Sciatic nerve (tissue), 2 donors: ENCODE measurements around the gene PLA2G3. TPM values are rescaled to one million over a fixed set of nuclear protein-coding genes. Genes with fewer than 3 reads are reported as not detected.

Source experiments
- ATAC-seq: fragments of 200-7000 bp; cut with Tn5 transposase; one replicate; pipeline ENCODE4 v1.9.1; 2020; ENCODE audit warnings: mild to moderate bottlenecking, moderate library complexity
- DNase-seq: peaks from one replicate; pipeline ENCODE4 v3.0.0-alpha.2; 2020; ENCODE audit warnings: low spot score
- intact Hi-C: fragments of 100-400 bp; cut with DNase I; formaldehyde crosslinking; loops from one replicate; pipeline ENCODE4 v1.14.2; 2022
- microRNA-seq: library from miRNA; unstranded; fragments of <30 nt; microRNA quantifications from one replicate; pipeline ENCODE4 v1.2.0, GENCODE V29; 2020
- total RNA-seq: library from RNA; stranded (reverse); fragmentation: NEBNext Ultra II Directional; extraction: Animal tissue kit (Norgen Biotek cat#: 25700); gene quantifications from one replicate; pipeline ENCODE4 v1.2.1, GENCODE V29; 2021
- donor health status: DM: no; HTN: no; CAD: no.
- donor health status: DM: no; HTN: no; CAD: no.

The PLA2G3 gene
- total RNA-seq, 1 donor from 2014 or later, result not detected

GRCh38 chr22:31092161-31092560 lies 48.1 kb downstream of the PLA2G3 start:
- ATAC-seq (no peak), DNase-seq (no peak)
- intact Hi-C loops, result no loop called here

- DNase-seq (no peak), ATAC-seq (no peak)
- intact Hi-C loops, result no loop called here
These were observed 49.0 kb downstream of the PLA2G3 start for GRCh38 chr22:31091106-31091975.

DNA sequence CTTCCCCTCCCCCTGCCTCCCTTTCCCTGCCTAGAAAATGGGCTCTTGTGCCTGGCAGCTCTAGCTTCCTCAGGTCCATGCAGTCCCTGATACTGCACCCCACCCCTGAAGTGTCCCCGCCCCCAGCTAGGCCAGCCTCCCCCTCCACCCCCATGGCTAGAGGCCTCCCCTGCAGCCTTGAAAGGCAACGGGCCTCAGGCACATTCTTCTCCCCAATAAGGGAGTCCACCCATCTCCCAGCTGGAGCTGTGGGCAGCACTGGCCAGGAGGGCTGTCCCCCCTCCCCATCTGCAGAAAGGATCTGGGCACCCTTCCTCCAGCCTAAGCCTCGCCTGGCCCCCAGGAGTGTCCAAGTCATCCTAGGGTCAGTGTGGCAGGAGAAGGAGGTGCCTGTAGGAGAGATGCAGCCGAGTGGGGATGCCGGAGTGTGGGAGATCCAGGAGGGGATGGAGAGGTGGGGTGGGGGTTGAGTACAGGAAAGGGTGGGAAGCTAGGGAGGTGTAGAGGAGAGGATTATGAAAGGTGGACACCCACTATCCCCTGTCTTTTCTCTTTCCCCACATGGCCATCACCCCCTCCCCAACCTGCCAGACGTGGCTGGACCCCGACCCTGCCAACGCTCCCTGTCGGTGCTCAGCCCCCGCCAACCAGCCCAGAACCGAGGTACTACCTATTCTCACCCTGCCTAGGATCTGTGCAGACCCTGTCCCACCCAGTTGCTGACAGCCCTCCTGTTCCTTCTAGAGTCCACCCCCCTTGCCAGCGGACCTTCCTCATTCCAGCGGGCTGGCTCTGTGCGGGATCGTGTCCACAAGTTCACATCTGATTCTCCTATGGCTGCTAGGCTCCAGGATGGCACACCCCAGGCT lies 49.9 kb downstream of the PLA2G3 start:
- intact Hi-C loops, result no loop called here
- DNase-seq, result peak; percentile 57
- ATAC-seq, result no peak

- peak; percentile 71 for DNase-seq
- ATAC-seq, result peak; percentile 35
- intact Hi-C loops, result loop anchor here (5.0 kb wide), 2 partner anchors 122 to 142 kb away; partner anchors contain the start of genes MORC2 and TUG1
These were observed 50.9 kb downstream of the PLA2G3 start for GRCh38 chr22:31089160-31090100.

DNA sequence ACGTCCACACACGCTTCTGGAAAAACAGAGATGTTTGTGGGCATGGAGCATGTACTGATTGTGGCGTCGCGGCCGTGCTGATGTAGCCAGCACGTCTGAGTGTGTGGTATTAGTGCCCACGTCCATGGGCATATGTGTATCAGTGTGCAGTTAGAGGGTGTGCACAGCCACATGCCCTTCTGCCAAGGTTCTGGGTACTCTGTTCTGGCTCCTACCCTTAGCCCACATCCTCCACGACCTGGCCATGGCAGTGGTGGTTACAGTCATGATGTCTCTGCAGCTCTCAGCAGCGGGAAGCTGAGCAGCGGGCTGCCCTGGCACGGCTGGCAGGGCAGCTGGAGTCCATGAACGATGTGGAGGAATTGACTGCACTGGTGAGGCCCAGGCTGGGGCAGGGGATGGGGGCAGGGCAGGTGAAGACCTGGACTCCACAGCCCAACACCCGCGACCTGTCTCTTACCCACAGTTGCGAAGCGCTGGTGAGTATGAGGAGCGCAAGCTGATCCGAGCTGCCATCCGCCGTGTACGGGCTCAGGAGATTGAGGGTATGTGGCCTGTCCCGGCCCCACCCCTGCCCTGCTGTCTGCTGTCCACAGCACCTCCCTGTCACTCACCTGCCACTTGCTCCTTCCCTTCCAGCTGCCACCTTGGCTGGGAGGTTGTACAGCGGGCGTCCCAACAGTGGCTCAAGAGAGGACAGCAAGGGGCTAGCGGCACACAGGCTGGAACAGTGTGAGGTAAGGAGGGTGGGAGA lies 51.9 kb downstream of the PLA2G3 start:
- no peak for ATAC-seq
- peak; percentile 57 for DNase-seq
- intact Hi-C loops, result loop anchor here (5.0 kb wide), 2 partner anchors 121 to 141 kb away; partner anchors contain the start of genes MORC2 and TUG1

GRCh38 chr22:31087744-31088215 lies 52.5 kb downstream of the PLA2G3 start:
- ATAC-seq (peak; percentile 13), DNase-seq (peak; percentile 83)
- intact Hi-C loops, result loop anchor here (5.0 kb wide), 2 partner anchors 120 to 140 kb away; partner anchors contain the start of genes MORC2 and TUG1

DNA sequence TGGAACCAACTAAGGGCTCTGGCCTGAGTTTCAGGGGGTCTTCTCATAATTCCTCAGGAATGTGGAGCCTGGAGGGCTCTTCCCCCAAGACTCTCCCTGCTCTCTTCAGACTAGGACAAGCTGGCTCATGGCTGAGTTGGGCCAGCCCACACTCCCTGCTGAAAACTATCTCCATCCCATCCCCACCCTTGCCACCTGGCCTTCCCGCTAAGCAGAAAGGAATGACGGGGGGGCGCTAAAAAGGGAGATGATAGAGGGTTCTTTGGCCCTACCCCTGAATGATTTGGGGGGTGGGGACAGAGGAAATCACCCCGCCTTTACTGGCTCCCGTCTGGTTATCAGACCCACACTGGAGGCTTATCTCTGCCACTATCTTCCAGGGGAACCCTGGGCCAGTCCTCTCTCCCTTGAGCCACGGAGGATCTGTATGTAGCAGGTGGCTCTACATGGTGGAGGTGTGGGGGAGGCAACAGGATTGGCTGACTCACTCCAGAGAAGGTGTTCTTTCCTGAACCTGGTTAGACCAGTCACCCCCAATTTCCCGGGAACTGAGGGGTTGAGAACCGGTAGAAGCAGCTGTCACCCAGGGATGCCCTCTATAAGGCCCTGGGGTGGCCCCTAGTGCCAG lies 53.5 kb downstream of the PLA2G3 start:
- intact Hi-C loops, result loop anchor here (5.0 kb wide), 2 partner anchors 120 to 140 kb away; partner anchors contain the start of genes MORC2 and TUG1
- no peak for ATAC-seq

GRCh38 chr22:31085928-31086327 lies 54.4 kb downstream of the PLA2G3 start:
- DNase-seq, result no peak
- no peak for ATAC-seq
- intact Hi-C loops, result loop anchor here (5.0 kb wide), 2 partner anchors 119 to 139 kb away; partner anchors contain the start of genes MORC2 and TUG1

More for the DNA sequence above, 53.5 kb downstream of the PLA2G3 start:
- DNase-seq, result peak; percentile 51

DNA sequence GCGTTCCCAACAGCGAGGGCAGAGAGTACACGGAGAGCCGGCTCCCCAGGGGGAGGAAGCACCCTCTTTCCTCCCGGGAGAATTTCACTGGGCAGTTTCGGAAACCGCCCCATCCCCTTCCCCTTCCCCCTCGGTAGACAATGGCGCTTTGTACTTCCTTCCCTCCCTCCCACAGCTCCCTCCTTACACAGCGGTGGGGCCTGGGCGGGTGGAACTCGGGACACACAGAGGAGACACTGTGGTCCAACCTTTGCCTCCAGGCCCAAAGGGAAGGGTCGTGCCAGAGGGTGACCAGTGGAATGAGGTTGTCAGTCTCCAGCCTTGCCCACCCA lies 54.8 kb downstream of the PLA2G3 start:
- intact Hi-C loops, result loop anchor here (5.0 kb wide), 2 partner anchors 118 to 138 kb away; partner anchors contain the start of genes MORC2 and TUG1
- peak; percentile 54 for ATAC-seq
- peak; percentile 83 for DNase-seq

DNA sequence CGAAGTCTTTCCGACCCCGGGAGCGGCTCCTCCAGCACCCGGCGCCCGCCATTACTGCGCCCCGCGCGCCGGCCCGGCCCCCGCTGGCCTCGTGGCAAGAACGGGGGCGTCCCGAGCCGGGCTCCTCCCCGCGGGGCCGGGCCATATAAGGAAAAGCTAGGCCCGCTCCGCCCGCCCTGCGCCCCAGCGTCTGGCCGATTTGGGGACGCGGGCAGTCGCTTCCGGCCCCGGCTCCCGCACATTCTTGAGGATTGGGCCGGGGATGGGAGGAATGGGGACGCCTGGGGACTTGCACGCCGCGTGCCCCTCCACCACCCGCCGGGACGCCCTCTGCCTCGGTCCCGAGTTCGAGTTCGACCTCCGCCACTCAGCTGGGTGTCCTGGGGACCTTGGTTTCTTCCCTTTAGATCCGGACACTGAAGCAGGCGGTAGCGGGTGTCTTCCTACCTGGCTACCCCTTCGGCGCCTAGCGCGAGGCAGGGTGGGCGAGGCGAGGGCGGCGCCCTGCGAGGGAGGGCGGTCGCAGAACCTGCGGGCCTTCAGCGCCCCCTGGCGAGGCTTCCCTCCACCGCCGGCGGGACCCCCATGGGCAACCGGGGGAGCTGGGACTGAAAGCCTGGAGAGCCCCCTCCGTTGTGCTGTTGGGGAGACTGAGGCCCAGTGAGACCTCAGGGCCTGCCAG lies 55.4 kb downstream of the PLA2G3 start:
- ATAC-seq (peak; percentile 77), DNase-seq (peak; percentile 94)
- intact Hi-C loops, result loop anchor here (5.0 kb wide), 2 partner anchors 118 to 138 kb away; partner anchors contain the start of genes MORC2 and TUG1

Small RNAs within 50 kb of the gene (microRNA-seq; reads per million reads assigned to microRNA genes)
- gene MIR3928, result 2.9 reads per million

Other genes with a start within 250 kb of the PLA2G3 start
- 29.5 TPM for gene MORC2, start 171.7 kb downstream of the PLA2G3 start, total RNA-seq
- 95.7 TPM for gene TUG1, start 171.2 kb downstream of the PLA2G3 start, total RNA-seq
- 283 TPM for gene SMTN, start 59.2 kb downstream of the PLA2G3 start, total RNA-seq
- gene SELENOM, start 32.9 kb downstream of the PLA2G3 start, total RNA-seq, result 159 TPM
- gene INPP5J, start 17.5 kb downstream of the PLA2G3 start, total RNA-seq, result 1.9 TPM
- gene RNF185, start 19.7 kb upstream of the PLA2G3 start, total RNA-seq, result 33.8 TPM
- gene LIMK2, start 71.8 kb upstream of the PLA2G3 start, total RNA-seq, result 64.2 TPM
- 58.5 TPM for gene PIK3IP1, start 152.0 kb upstream of the PLA2G3 start, total RNA-seq
- 20.3 TPM for gene PATZ1, start 205.8 kb upstream of the PLA2G3 start, total RNA-seq